SW480 (cell line): Measurements from ENCODE around the gene MCUR1.
"Not testable (repeated sequence)": the region's sequence is repeated elsewhere in the genome, so short reads cannot be mapped to it uniquely, and the experiment has no call there.

Experiments
- DNase-seq: peaks from one replicate; pipeline ENCODE4 v3.0.0-alpha.2; 2016; ENCODE audit warnings: low spot score

The MCUR1 gene

GRCh38 chr6:13776602-13777001 is 37.8 kb downstream of the MCUR1 start:
- no peak for DNase-seq

DNA sequence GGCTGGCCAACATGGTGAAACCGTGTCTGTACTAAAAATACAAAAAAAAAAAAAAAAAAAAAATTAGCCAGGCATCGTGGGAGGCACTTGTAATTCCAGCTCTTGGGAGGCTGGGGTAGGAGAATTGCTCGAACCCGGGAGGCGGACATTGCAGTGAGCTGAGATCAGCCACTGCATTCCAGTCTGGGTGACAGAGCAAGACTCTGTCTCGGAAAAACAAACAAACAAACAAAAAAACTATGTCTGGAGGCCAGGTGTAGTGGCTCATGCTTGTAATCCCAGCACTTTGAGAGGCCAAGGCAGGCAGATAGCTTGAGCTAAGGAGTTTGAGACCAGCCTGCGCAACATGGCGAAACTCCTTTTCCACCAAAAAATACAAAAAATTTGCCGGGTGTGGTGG is 38.9 kb downstream of the MCUR1 start:
- DNase-seq = not testable (repeated sequence)

DNA sequence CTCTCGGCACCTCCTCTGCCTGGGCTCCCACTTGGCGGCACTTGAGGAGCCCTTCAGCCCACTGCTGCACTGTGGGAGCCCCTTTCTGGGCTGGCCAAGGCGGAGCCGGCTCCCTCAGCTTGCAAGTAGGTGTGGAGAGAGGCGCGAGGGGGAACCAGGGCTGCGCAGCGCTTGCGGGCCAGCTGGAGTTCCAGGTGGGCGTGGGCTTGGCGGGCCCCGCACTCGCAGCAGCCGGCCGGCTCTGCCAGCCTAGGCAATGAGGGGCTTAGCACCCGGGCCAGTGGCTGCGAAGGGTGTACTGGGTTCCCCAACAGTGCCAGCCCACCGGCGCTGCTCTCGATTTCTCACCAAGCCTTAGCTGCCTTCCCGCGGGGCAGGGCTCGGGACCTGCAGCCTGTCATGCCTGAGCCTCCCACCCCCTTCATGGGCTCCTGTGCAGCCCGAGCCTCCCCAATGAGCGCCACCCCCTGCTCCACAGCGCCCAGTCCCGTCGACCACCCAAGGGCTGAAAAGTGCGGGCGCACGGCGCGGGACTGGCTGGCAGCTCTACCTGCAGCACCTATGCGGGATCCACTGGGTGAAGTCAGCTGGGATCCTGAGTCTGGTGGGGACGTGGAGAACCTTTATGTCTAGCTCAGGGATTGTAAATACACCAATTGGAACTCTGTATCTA is 41.9 kb downstream of the MCUR1 start:
- DNase-seq = not testable (repeated sequence)

- DNase-seq = no peak
These were observed 44.7 kb downstream of the MCUR1 start for GRCh38 chr6:13769655-13770053.

GRCh38 chr6:13769034-13769654 is 45.2 kb downstream of the MCUR1 start:
- DNase-seq = no peak

DNA sequence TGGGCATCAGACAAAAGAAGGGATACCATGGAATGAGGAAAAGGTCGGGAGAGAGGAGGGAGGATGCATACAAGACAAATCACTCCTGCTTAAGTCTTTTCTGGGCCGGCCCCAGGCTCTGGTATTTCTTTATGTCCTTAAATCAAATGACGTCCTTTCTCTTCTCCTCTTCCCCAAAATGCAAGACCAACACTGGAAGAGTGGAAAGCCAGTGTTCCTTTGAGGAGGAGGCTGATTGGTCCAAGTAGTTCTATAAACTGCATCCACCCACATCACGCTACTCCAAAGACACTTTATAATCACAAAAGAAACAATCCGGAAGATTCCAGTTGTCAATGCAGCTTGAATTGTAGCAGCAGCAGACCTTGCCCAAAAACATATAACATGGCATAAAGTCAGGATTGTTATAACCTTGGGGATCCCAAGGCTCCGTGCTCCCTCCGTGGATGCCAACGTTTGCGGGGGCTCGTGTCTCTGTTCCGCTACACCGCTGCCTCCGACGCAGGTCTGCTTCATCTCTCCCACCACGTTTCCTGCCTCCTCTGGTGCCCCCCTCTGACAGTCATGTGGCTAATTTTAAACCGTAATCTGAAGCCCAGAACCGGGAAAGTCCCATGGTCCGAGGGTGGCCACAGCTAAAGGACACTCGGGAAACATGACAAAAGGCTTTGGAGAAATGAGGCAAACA is 47.1 kb downstream of the MCUR1 start:
- no peak for DNase-seq

- DNase-seq = peak; percentile 77
These were observed 48.1 kb downstream of the MCUR1 start for GRCh38 chr6:13766201-13766634.

DNA sequence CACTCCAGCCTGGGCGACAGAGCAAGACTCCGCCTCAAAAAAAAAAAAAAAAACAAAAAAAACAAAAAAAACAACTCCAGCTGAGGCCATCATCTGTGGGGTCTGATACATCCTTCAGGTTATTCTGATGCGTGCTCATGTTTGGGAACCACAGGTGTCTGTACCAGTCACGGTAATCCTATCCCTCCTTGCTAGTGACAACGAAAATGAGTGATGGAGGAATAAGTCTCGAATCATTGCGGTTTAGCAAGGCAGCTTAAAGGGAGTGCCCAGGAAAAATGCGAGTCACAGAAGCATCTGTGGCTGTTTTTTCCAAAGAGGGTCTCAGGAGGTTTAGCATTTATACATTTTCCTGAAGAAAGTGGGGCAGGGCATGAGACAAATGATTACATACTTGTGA is 48.8 kb downstream of the MCUR1 start:
- no peak for DNase-seq

- no peak for DNase-seq
These were observed 49.4 kb downstream of the MCUR1 start for GRCh38 chr6:13764996-13765395.

- no peak for DNase-seq
These were observed 50.5 kb downstream of the MCUR1 start for GRCh38 chr6:13763740-13764381.

DNA sequence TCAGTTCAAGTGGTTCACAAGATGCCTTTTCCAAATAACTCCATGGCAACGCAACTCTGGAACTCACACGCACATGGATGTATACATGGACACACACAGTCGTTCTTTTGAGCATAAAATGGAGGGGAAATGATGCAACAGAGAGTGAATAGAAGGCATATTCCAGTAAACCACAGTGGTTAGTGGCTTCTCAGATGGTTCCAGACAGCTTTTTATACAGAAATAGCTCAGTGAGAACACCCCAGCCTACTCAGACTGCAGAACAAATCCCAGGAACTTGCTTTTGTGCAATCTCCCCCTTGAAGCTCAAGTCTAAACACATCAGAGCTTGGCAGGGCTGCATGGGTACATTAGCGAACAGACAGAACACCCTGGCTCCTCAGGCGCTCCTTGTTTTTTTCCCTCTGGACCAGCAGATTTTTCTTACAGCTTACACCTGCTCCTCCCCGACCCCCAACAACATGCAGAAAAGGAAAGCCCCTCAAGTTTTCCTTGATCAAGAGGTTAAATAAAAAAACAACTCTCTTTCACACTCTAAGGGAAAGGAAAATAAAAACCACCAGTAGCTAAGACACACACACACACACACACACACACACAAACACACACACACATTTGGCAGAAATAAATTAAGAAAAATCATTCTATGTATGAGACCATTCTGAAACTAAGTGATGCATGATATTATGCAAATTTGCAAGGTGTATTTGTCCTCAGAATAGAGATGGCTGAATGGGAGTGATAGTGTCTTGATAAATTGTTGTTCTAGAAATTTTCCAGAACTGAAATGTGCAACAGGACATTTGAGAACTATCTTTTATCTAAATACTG is 51.5 kb downstream of the MCUR1 start:
- DNase-seq = peak; percentile 73

DNA sequence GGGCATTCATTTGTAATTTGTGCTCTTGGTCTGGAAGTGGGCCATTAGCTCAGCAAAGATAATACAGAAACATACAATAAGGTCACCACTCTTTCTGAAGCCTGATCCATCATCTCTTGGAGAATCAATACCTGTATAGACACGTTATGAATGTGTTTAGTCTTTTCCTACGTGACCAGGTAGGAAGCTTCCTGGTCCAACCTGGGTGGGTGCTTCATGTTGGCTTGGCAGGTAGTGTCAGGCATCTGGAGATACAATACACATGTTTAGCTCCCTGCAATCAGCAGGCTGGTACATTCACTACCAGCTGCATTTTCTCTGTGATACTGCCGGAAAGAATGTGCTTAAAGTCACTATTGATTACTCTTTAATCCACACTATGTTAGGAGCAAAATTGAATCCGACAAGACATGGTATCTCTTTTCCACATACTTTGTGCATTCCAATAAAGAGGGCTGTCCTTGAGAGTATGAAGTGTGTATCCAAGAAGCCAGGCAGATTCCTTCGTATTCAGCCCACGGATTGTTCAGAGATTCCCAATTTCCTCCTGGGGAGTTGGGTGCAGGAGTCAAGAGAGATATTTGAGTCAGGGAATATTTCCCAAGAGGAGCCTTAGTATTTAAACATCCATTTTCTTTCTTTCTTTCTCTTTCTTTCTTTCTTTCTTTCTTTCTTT is 52.9 kb downstream of the MCUR1 start:
- no peak for DNase-seq

DNA sequence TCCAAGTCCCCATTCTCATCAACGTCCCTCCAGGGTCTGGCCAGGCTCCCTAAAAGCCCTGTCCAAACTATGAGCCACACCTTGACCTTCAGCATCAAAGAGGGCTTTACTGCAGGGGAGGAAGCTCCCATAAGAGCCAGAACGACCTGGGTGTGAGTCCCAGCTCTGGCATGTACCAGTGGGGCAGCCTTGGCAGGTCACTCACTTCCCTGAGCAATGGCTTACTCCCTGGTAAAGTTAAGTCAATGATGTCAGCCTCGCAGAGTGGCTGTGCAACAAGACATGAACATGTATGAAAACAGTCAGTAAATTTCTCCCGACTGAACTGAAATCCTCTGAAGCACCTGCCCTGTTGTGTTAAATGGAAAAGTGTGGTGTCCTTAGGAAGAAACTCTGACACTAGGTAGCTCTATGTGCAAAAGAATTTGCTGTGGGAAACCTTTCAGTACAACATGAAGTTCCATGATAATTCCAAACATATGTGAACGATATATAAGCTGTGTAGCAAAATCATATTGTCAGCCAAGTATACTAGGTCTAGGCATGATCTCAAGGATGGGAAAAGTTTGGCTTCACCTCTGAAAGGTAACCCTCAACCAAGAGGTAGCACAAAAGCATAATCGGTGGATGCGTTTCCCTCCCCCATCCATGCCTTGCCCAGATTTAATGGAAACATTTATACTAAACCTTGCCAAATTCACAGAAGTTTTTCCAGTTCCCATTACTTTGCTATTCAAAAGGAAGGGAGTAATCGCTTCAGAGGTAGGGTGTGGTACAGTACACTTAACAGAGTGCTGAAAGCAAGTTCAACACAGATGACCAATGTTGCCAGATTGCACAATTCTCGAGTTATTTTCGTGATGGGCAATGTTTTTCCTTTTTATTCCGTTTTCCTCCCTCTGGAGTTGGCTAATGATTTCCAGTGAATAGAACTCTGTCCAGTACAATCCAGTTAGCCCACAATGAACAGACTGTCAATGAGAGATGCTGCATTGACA is 53.8 kb downstream of the MCUR1 start:
- no peak for DNase-seq

DNA sequence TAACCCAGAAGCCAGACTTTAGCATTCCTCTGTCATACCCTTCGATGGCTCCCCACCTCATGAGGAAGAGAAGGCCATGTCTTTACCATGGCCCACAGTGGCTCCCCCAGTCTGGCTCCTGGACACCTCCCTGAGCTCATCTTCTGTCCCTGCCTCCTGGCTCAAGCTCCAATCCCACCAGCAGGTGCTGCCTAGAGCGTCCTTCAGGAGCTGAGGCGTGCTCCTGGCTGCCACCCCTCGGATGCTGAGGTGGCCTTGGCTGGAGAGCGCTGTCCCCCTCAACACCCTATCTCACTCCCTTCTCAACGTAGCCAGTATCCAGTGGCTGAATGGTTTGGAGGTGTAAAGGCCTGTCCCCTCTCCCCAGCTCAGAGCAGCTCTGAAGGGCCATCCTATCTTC is 55.3 kb downstream of the MCUR1 start:
- DNase-seq = no peak

DNA sequence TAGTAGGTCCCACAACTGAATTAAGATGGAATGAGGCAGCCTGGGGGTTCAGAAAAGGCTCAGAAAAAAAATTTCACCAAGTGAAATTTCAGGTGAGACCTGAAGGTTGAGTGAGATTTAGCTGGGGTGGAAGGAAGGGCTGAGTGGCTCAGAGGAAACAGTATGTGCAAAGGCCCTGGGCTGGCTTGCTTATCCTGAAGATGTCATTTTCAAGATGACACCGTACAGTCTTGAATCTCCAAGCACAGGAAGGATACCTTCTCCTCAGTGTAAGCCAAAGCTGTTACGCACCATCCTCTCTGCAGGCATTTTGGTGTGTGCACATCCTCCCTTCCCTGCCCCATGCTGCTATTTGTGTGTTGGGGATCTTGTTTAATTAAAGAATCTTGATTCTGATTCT is 59.7 kb downstream of the MCUR1 start:
- DNase-seq = no peak

DNA sequence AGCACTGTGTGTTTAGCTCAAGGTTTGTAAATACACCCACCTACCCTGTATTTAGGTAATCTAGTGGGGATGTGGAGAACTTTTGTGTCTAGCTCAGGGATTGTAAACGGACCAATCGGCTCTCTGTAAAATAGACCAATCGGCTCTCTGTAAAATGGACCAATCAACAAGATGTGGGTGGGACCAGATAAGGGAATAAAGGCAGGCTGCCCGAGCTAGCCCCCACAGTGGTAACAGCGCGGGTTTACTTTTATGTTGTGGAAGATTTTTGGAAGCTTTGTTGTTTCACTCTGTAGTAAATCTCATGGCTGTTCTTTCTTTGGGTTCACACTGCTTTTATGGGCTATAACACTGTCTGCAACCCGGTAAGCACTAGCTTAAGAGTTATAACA is 70.6 kb downstream of the MCUR1 start:
- DNase-seq = no peak

DNA sequence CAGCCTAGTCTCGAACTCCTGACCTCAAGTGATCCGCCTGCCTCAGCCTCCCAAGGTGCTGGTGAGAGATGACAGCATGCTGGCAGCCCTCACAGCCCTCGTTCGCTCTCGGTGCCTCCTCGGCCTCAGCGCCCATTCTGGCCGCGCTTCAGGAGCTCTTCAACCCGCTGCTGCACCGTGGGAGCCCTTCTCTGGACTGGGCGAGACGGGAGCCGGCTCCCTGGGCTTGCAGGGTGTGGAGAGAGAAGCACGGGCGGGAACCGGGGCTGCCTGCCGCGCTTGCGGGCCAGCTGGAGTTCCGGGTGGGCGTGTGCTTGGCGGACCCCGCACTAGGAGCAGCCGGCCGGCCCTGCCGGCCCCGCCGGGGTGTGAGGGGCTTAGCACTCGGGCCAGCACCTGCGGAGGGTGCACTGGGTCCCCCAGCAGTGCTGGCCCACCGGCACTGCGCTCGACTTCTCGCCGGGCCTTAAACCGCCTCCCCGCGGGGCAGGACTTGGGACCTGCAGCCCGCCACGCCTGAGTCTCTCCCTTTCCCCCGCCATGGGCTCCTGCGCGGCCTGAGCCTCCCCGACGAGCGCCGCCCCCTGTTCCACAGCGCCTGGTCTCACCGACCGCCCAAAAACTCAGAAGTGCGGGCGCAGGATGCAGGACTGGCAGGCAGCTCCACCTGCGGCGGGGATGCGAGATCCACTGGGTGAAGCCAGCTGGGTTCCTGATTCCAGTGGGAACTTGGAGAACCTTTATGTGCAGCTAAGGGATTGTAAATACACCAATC is 71.2 kb downstream of the MCUR1 start:
- DNase-seq = no peak

- DNase-seq = no peak
These were observed 73.0 kb downstream of the MCUR1 start for GRCh38 chr6:13741365-13741764.
